GM20431 (cell line): ENCODE data around the gene MSL1.

Experiments
- in situ Hi-C: fragments of 300-500 bp; cut with MseI, MboI; formaldehyde crosslinking; loops from one replicate; pipeline ENCODE4 v1.15.0; 2020; ENCODE audit warnings: low sequenced_read_pairs; ENCODE audit not compliant: unreplicated experiment

The MSL1 gene

GRCh38 chr17:40090237-40091119, 31.3 kb upstream of the MSL1 start:
- in situ Hi-C loops, result no loop called here

GRCh38 chr17:40091691-40092397, 29.9 kb upstream of the MSL1 start:
- in situ Hi-C loops, result no loop called here

- in situ Hi-C loops, result no loop called here
These were observed 29.2 kb upstream of the MSL1 start for GRCh38 chr17:40092581-40092980.

- in situ Hi-C loops, result no loop called here
These were observed 28.7 kb upstream of the MSL1 start for GRCh38 chr17:40093005-40093579.

- in situ Hi-C loops, result no loop called here
These were observed 28.1 kb upstream of the MSL1 start for GRCh38 chr17:40093580-40094201.

GRCh38 chr17:40094874-40095273, 26.9 kb upstream of the MSL1 start:
- in situ Hi-C loops, result no loop called here

GRCh38 chr17:40095351-40095943, 26.3 kb upstream of the MSL1 start:
- in situ Hi-C loops, result no loop called here

GRCh38 chr17:40095944-40096791, 25.6 kb upstream of the MSL1 start:
- in situ Hi-C loops, result no loop called here

- in situ Hi-C loops, result no loop called here
These were observed 24.7 kb upstream of the MSL1 start for GRCh38 chr17:40097087-40097486.

- in situ Hi-C loops, result no loop called here
These were observed 23.6 kb upstream of the MSL1 start for GRCh38 chr17:40097931-40098845.

- in situ Hi-C loops, result no loop called here
These were observed 22.7 kb upstream of the MSL1 start for GRCh38 chr17:40098846-40099618.

- in situ Hi-C loops, result no loop called here
These were observed 22.0 kb upstream of the MSL1 start for GRCh38 chr17:40099619-40100418.

- in situ Hi-C loops, result no loop called here
These were observed 21.4 kb upstream of the MSL1 start, which contains the start of gene NR1D1 for GRCh38 chr17:40100419-40100668. Gene NR1D1 (minus strand): TSS chr17:40100589. CDS start chr17:40100094, 495 bp downstream.

GRCh38 chr17:40100669-40101366, 21.0 kb upstream of the MSL1 start:
- in situ Hi-C loops, result no loop called here

- in situ Hi-C loops, result no loop called here
These were observed 20.2 kb upstream of the MSL1 start for GRCh38 chr17:40101367-40102210.
